Epithelial cell of proximal tubule (primary cell): Measurements from ENCODE around the gene PLA2G4D. TPM values are rescaled to one million over a fixed set of nuclear protein-coding genes. Genes with fewer than 3 reads are reported as not detected.

ENCODE experiments used
- DNase-seq: peaks from one replicate; pipeline ENCODE4 v3.0.0-alpha.2; 2011; ENCODE audit warnings: low read depth
- H3K4me3 ChIP-seq: 2 replicates; pipeline ENCODE4 v1.5.1; 2011; ENCODE audit warnings: low read depth, mild to moderate bottlenecking, low read length
- total RNA-seq: library from RNA; depleted of rRNA; stranded (reverse); fragments of >200 nt; gene quantifications from 2 replicates; pipeline ENCODE4 v1.2.3, GENCODE V29; 2015
- TF ChIP-seq, protein P1 (sequence below): conservative IDR thresholded peaks from 2 replicates; pipeline ENCODE4 v1.5.1; 2012; ENCODE audit warnings: low read depth, mild to moderate bottlenecking, low read length

Gene PLA2G4D
- total RNA-seq, 1 donor from 2014 or later: not detected

DNA sequence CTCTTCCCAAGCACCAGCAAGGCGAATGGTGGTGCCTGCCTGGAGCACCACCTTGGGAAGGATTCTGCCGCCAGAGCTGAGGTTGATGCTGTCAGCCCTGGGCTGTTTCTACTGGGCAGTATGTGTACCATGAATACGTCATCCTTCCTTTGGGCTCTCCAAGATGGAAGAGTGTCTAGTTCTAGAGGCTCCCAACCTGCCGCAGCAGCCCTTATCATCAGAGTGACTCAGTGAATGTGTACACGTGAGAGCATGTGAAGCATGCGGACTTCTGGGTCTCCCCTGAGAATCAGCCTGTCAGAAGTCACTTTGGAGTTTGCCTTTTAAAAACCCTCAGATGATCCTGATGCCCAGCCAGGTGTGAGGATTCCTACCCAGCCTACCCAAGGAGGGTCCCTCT is 20.9 kb downstream of the PLA2G4D start:
- H3K4me3 ChIP-seq: no peak overlapping the region
- TF ChIP-seq, protein P1, sequence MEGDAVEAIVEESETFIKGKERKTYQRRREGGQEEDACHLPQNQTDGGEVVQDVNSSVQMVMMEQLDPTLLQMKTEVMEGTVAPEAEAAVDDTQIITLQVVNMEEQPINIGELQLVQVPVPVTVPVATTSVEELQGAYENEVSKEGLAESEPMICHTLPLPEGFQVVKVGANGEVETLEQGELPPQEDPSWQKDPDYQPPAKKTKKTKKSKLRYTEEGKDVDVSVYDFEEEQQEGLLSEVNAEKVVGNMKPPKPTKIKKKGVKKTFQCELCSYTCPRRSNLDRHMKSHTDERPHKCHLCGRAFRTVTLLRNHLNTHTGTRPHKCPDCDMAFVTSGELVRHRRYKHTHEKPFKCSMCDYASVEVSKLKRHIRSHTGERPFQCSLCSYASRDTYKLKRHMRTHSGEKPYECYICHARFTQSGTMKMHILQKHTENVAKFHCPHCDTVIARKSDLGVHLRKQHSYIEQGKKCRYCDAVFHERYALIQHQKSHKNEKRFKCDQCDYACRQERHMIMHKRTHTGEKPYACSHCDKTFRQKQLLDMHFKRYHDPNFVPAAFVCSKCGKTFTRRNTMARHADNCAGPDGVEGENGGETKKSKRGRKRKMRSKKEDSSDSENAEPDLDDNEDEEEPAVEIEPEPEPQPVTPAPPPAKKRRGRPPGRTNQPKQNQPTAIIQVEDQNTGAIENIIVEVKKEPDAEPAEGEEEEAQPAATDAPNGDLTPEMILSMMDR: no peak
- no peak for DNase-seq

- DNase-seq: no peak
- TF ChIP-seq, protein P1: no peak
- H3K4me3 ChIP-seq: no peak overlapping the region
These were observed 22.1 kb downstream of the PLA2G4D start for GRCh38 chr15:42072141-42072685.

DNA sequence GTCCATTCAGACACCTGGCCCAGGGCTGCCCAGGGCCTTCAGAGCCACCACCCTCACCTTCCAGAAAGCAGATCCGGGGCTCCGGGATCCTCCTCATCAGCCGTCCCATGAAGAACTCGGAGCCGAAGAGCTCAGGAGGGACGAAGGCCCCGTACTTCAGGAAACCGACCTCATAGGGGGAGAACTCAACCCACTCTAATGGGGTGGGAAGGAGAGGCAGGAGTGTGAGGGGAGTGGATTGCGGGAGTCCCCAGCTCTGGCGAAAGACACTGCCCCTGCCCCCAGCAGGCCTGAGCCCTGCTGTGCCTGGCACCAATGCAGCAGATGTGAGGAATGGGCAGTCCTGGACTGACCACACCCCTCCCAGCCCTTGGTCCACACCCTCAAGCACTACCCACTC is 22.6 kb downstream of the PLA2G4D start:
- DNase-seq: no peak
- no peak overlapping the region for H3K4me3 ChIP-seq
- TF ChIP-seq, protein P1: no peak

DNA sequence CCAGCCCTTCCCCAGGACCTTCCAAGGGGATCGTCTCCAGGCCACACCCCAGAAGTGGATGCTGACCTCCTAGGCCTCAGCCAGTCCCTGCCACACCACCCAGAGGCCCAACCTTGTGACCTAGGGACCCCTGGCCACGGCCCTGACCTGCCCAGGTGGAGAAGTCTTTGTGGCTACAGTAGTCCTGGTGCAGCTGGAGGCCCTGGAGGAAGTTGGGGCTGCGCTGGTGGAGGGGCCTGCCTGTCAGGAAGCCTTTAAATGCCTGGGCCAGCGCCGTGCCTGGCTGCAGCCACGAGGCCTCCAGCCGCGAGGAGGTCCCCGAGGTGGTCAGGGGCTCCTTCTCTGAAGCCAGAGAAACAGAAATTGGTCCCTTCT is 23.4 kb downstream of the PLA2G4D start:
- no peak for DNase-seq
- TF ChIP-seq, protein P1: no peak
- H3K4me3 ChIP-seq: no peak overlapping the region

GRCh38 chr15:42070279-42070975 is 23.9 kb downstream of the PLA2G4D start:
- H3K4me3 ChIP-seq: no peak overlapping the region
- no peak for DNase-seq
- TF ChIP-seq, protein P1: no peak

DNA sequence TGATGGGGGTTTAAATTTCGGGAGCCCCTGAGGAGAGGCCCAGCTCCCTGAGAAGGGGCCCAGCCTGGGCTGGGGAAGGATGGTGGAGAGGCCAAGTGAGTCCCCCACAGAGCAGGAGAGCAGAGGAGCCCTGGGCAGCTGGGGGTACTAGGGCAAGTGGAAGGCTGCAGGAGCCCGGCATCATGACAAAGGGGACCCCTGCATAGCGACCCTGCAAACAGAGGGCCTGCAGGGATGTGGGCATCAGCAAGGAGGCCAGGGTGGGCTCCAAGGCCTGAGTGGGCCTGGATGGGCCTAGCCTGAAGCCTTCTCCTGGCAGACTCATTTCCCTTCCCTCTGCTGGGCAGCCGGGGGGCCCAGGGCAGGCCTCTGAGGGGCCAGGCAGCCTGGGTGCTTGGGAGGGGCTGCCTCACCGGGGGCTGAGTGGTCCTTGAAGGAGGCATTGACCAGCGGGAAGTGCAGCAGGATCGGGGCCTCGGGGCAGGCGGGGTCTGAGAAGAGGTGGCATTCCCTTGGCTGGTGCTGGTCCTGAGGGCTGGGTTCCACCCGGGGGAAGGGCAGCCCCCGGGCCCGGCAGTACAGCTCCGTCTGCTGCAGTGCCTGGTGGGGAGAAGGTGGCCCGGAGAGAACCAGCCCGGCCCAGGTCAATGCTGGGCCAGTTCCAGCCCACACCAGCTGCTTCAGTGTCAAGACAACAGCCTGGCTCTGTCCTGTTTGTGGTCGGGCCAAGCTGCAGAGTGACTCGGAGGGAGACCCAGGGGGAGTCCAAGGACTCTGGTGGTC is 24.7 kb downstream of the PLA2G4D start:
- no peak overlapping the region for H3K4me3 ChIP-seq
- no peak for DNase-seq
- TF ChIP-seq, protein P1: no peak
